Spleen (tissue), 11 donors: ENCODE data around the gene SMC1A. TPM values are rescaled to one million over a fixed set of nuclear protein-coding genes. Genes with fewer than 3 reads are reported as not detected.

Experiments used
- DNase-seq: peaks from one replicate; pipeline ENCODE4 v3.0.0-alpha.2; 2020
- H3K27ac ChIP-seq, 8 donors: fragments of 200-600 bp; sonication (generic) in 7 of 8; 1 replicate in 4 of 8; 2 replicates in 4 of 8; pipeline versions ENCODE4 v1.5.0 to v1.8.0; 2016 to 2021; ENCODE audit warnings: inconsistent platforms in 4 of 8, mild to moderate bottlenecking in 4 of 8, moderate library complexity in 1 of 8
- H3K27me3 ChIP-seq, 7 donors: fragments of 200-600 bp; sonication (generic) in 6 of 7; replicated peaks in 1 of 7; 1 replicate in 4 of 7; 2 replicates in 3 of 7; pipeline versions ENCODE4 v1.5.0 to v1.8.0; 2016 to 2021; ENCODE audit warnings: inconsistent platforms in 3 of 7, mild to moderate bottlenecking in 1 of 7
- H3K36me3 ChIP-seq, 6 donors: fragments of 200-600 bp; sonication (generic) in 5 of 6; 1 replicate in 4 of 6; 2 replicates in 2 of 6; pipeline versions ENCODE4 v1.5.0 to v1.8.0; 2016 to 2021; ENCODE audit warnings: inconsistent platforms in 2 of 6
- H3K4me1 ChIP-seq, 6 donors: fragments of 200-600 bp; sonication (generic) in 5 of 6; 1 replicate in 3 of 6; 2 replicates in 3 of 6; pipeline versions ENCODE4 v1.5.0 to v1.8.0; 2016 to 2021; ENCODE audit warnings: inconsistent platforms in 3 of 6
- H3K4me3 ChIP-seq, 8 donors: fragments of 200-600 bp; sonication (generic) in 7 of 8; 1 replicate in 4 of 8; 2 replicates in 4 of 8; pipeline versions ENCODE4 v1.5.0 to v1.8.0; 2016 to 2021; ENCODE audit warnings: inconsistent platforms in 4 of 8, mild to moderate bottlenecking in 4 of 8, moderate library complexity in 2 of 8
- H3K9me3 ChIP-seq, 8 donors: fragments of 200-600 bp; sonication (generic) in 7 of 8; 1 replicate in 4 of 8; 2 replicates in 4 of 8; pipeline versions ENCODE4 v1.5.0 to v1.8.0; 2016 to 2021; ENCODE audit warnings: inconsistent platforms in 4 of 8
- CTCF ChIP-seq, 11 experiments: fragments of 200-600 bp in 7 of 11; fragments of 450-650 bp in 4 of 11; sonication (generic) in 4 of 11; IDR thresholded peaks in 8 of 11; conservative IDR thresholded peaks in 3 of 11; 1 replicate in 7 of 11; 2 replicates in 4 of 11; pipeline versions ENCODE4 v1.4.0 to v1.8.0; 2016 to 2021; ENCODE audit warnings: antibody characterized with exemption in 11 of 11, inconsistent platforms in 4 of 11, mild to moderate bottlenecking in 1 of 11
- POLR2A ChIP-seq, 3 donors: fragments of 450-650 bp; IDR thresholded peaks; one replicate each; pipeline ENCODE4 v1.5.1; 2017; ENCODE audit warnings: antibody characterized with exemption in 3 of 3, mild to moderate bottlenecking in 1 of 3
- POLR2AphosphoS5 ChIP-seq, 3 donors: sonication (generic); formaldehyde crosslinking; IDR thresholded peaks; one replicate each; pipeline ENCODE4 v1.5.1; 2017; ENCODE audit warnings: antibody characterized with exemption in 3 of 3
- WGBS, 5 donors: extraction: QIAGEN DNeasy Blood & Tissue Kit in 3 of 5; methylation state at CpG; one replicate each; pipeline versions ENCODE4 v1.1.5 to v1.1.7; 2013 to 2018; 5-methylcytosine and 5-hydroxymethylcytosine counted together
- intact Hi-C: fragments of 100-400 bp; cut with DNase I; formaldehyde crosslinking; loops from one replicate; pipeline ENCODE4 v1.15.0; 2023; ENCODE audit warnings: low total_unique reads
- polyA plus RNA-seq, 3 donors: library from polyadenylated mRNA; stranded (reverse); fragments of 200-250 nt; gene quantifications; one replicate each; pipeline ENCODE4 v1.2.1, GENCODE V29; 2013
- total RNA-seq, 7 donors: library from RNA; depleted of rRNA in 3 of 7; stranded (reverse); fragments of >200 nt in 3 of 7; fragmentation: NEBNext Ultra II Directional in 4 of 7; extraction: Animal tissue kit (Norgen Biotek cat#: 25700) in 4 of 7; gene quantifications; one replicate each; pipeline versions ENCODE4 v1.1.0 to v1.2.1, GENCODE V29; 2016 to 2021
- donor health status: healthy with polysubstance abuse.
- donor health status: DM: no; HTN: no; CAD: no; lungs with moderate emphysema.
- donor health status: DM: no; HTN: no; CAD: no.
- donor health status: Bipolar disorder and iron deficiency.
- donor health status: healthy.
- donor health status: DM: no; HTN: no; CAD: no.
- donor health status: DM: yes; HTN: yes; CAD: no.

Gene SMC1A
- total and polyA plus RNA-seq, 10 donors, result 5.6 to 77.5 (median 60.1) TPM

- Histone ChIP-seq H3K36me3 (no peaks in the 10 kb centered on the region), H3K27ac (no peak overlapping the region), H3K4me3 (no peak overlapping the region), H3K27me3 (no peaks in the 10 kb centered on the region), H3K4me1 (no peaks in the 10 kb centered on the region), H3K9me3 (peaks cover 0 to 25% (median 0%) of the 10 kb centered on the region in 8 donors)
- intact Hi-C loops, result no loop called here
- no peak for DNase-seq
- 36 to 56% (median 42%) methylated on average over 2 of the region's 2 CpGs for whole genome bisulfite sequencing, 5 donors
- TF ChIP-seq CTCF (IDR thresholded peaks at IDR 0.05 in 8 of 11, conservative IDR thresholded peaks at IDR 0.05 in 3 of 11) (no peak), POLR2AphosphoS5 (IDR thresholded peaks at IDR 0.05) (no peak), POLR2A (IDR thresholded peaks at IDR 0.05) (no peak)
These were observed 74.5 kb downstream of the SMC1A start for GRCh38 chrX:53347948-53348347.

- TF ChIP-seq POLR2AphosphoS5 (IDR thresholded peaks at IDR 0.05) (no peak), POLR2A (IDR thresholded peaks at IDR 0.05) (no peak), CTCF (IDR thresholded peaks at IDR 0.05 in 8 of 11, conservative IDR thresholded peaks at IDR 0.05 in 3 of 11) (no peak)
- H3K4me3 ChIP-seq, result no peak overlapping the region
- no peaks in the 10 kb centered on the region for H3K36me3 ChIP-seq
- H3K9me3 ChIP-seq, result peaks cover 0 to 7% (median 0%) of the 10 kb centered on the region in 8 donors
- no peaks in the 10 kb centered on the region for H3K4me1 ChIP-seq
- intact Hi-C loops, result no loop called here
- H3K27me3 ChIP-seq, result no peaks in the 10 kb centered on the region
- H3K27ac ChIP-seq, result no peak overlapping the region
- no peak for DNase-seq
- 73 to 97% (median 88%) methylated on average over 5 to 12 of the region's 12 CpGs for WGBS, 5 donors
These were observed 81.4 kb downstream of the SMC1A start for GRCh38 chrX:53340852-53341645.

- 78 to 82% (median 81%) methylated on average over 10 of the region's 10 CpGs for WGBS, 5 donors
- H3K4me3 ChIP-seq, result no peak overlapping the region
- TF ChIP-seq CTCF (IDR thresholded peaks at IDR 0.05 in 8 of 11, conservative IDR thresholded peaks at IDR 0.05 in 3 of 11) (no peak), POLR2AphosphoS5 (IDR thresholded peaks at IDR 0.05) (no peak), POLR2A (IDR thresholded peaks at IDR 0.05) (no peak)
- no peak for DNase-seq
- H3K36me3 ChIP-seq, result no peaks in the 10 kb centered on the region
- H3K9me3 ChIP-seq, result no peaks in the 10 kb centered on the region
- peaks cover 0 to 21% (median 0%) of the 10 kb centered on the region in 7 donors for H3K27me3 ChIP-seq
- no peak overlapping the region for H3K27ac ChIP-seq
- H3K4me1 ChIP-seq, result no peaks in the 10 kb centered on the region
- intact Hi-C loops, result no loop called here
These were observed 85.4 kb downstream of the SMC1A start for GRCh38 chrX:53337101-53337500.

GRCh38 chrX:53333853-53334252 lies 88.6 kb downstream of the SMC1A start:
- H3K27ac ChIP-seq, result no peak overlapping the region
- H3K4me3 ChIP-seq, result no peak overlapping the region
- H3K36me3 ChIP-seq, result no peaks in the 10 kb centered on the region
- no peaks in the 10 kb centered on the region for H3K4me1 ChIP-seq
- H3K27me3 ChIP-seq, result peaks cover 0 to 40% (median 0%) of the 10 kb centered on the region in 7 donors
- WGBS, 5 donors, result 72 to 90% (median 78%) methylated on average over 3 of the region's 3 CpGs
- intact Hi-C loops, result no loop called here
- DNase-seq, result no peak
- TF ChIP-seq CTCF (IDR thresholded peaks at IDR 0.05 in 8 of 11, conservative IDR thresholded peaks at IDR 0.05 in 3 of 11) (no peak), POLR2AphosphoS5 (IDR thresholded peaks at IDR 0.05) (no peak), POLR2A (IDR thresholded peaks at IDR 0.05) (no peak)
- no peaks in the 10 kb centered on the region for H3K9me3 ChIP-seq
